ENCODE results near the gene MRAS. TPM values are rescaled to one million over a fixed set of nuclear protein-coding genes. Genes with fewer than 3 reads are reported as not detected.

Gene MRAS
- total and polyA plus RNA-seq, 2 of the 8 experiments (the other 6 are each of a cell fraction or from before 2014, with no cell fraction given): 10.6 to 16.2 TPM

DNA sequence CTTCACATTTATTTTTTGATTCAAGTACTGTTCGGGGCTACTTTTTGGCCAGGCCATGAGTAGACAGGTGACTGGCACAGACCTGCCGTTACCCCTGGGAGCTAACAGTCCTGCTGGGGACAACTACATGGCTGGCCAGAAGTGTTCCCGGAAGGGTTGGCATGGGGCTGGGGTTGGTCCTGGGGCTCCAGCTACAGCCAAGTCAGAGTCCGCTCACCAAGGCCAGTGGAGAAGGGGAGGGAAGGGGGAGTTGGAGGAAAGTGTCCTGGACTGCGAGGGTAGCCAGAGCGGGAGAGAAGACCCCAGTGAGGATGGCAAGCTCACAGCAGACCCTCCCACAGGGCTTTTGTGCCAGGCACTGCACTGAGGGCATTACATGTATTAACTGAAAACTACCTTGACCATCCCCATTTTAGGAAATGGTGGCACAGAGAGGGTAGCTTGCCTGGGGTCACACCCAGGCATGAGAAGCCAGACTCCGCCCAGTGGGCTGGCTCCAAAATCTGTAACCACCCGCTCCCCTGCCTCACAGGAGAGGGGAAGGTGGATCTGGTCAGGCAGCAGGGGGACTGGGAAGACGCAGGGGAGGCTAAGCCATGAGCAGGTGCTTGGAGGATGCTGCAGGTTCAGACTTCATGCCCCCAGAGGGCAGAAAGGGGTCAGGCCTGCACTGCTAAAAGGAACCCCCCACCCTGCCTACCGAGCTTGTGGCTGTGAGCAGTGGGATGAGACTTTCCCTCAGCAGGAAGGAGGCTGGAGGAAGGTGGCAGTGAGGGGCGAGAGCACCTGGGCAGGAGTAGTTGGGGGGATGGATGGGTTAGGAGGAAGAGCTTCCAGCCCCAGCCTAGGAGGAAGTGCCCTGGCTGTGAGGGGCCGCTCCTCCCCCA, 47.7 kb downstream of the MRAS start (continued):
- no peak for TF ChIP-seq KDM1A (IDR thresholded peaks at IDR 0.05; ENCODE audit: borderline replicate concordance, low read length)
- no peak for TF ChIP-seq RXRA (IDR thresholded peaks at IDR 0.05; ENCODE audit: insufficient read depth, low read depth, low read length)
- no peak for TF ChIP-seq SIX5 (IDR thresholded peaks at IDR 0.05; ENCODE audit: low read depth, low read length)
- no peak for TF ChIP-seq CEBPB (IDR thresholded peaks at IDR 0.05; ENCODE audit: low read depth, low read length)
- TF ChIP-seq JUN (IDR thresholded peaks at IDR 0.05; ENCODE audit: low read depth, low read length): no peak
- TF ChIP-seq RNF2 (IDR thresholded peaks at IDR 0.05; ENCODE audit: borderline replicate concordance, low read depth, low read length, missing control alignments, poor library complexity, severe bottlenecking): no peak
- TF ChIP-seq TAF1 (IDR thresholded peaks at IDR 0.05; ENCODE audit: low read depth, low read length): no peak
- TF ChIP-seq HDAC2 (IDR thresholded peaks at IDR 0.05; ENCODE audit: borderline replicate concordance in 1 of 2, low read depth in 2 of 2, low read length in 2 of 2): no peak
- no peak for TF ChIP-seq CHD1 (IDR thresholded peaks at IDR 0.05; ENCODE audit: low read depth, low read length)
